Stimulated activated CD8-positive, alpha-beta memory T cell treated with anti-CD3 and anti-CD28 coated beads, Interleukin-12 subunit alpha, Interleukin-12 subunit beta, amount 100 ng/mL, for 1 hour (primary cell): ENCODE results near the gene FGF22.
A peak's percentile ranks its signal among the peaks of the same experiment; 100 is the strongest.
"Not testable (repeated sequence)": the region's sequence is repeated elsewhere in the genome, so short reads cannot be mapped to it uniquely, and the experiment has no call there.

ENCODE experiments used
- DNase-seq: peaks from one replicate; pipeline ENCODE4 v3.0.0-alpha.2; 2020; ENCODE audit warnings: low read depth

Gene FGF22

GRCh38 chr19:607301-608154 lies 32.2 kb upstream of the FGF22 start:
- DNase-seq = no peak

GRCh38 chr19:608155-609003 lies 31.3 kb upstream of the FGF22 start:
- DNase-seq = no peak

GRCh38 chr19:609004-609346 lies 30.7 kb upstream of the FGF22 start:
- DNase-seq = no peak

- DNase-seq = peak; percentile 16
These were observed 29.4 kb upstream of the FGF22 start for GRCh38 chr19:610071-610800.

- DNase-seq = peak; percentile 32
These were observed 28.7 kb upstream of the FGF22 start for GRCh38 chr19:610801-611480.

- DNase-seq = peak; percentile 24
These were observed 28.2 kb upstream of the FGF22 start for GRCh38 chr19:611481-611868.

- no peak for DNase-seq
These were observed 26.7 kb upstream of the FGF22 start for GRCh38 chr19:612941-613340.

- DNase-seq = no peak
These were observed 25.7 kb upstream of the FGF22 start for GRCh38 chr19:613732-614567.

GRCh38 chr19:615619-616018 lies 24.1 kb upstream of the FGF22 start:
- DNase-seq = no peak

- DNase-seq = no peak
These were observed 23.5 kb upstream of the FGF22 start for GRCh38 chr19:616062-616700.

- no peak for DNase-seq
These were observed 22.7 kb upstream of the FGF22 start for GRCh38 chr19:616747-617526.

- no peak for DNase-seq
These were observed 22.0 kb upstream of the FGF22 start for GRCh38 chr19:617551-618246.

GRCh38 chr19:618247-618619 lies 21.4 kb upstream of the FGF22 start:
- DNase-seq = no peak

- no peak for DNase-seq
These were observed 20.9 kb upstream of the FGF22 start for GRCh38 chr19:618674-619285.

GRCh38 chr19:619286-620002 lies 20.2 kb upstream of the FGF22 start:
- DNase-seq = no peak

GRCh38 chr19:620166-620862 lies 19.4 kb upstream of the FGF22 start:
- no peak for DNase-seq

- DNase-seq = not testable (repeated sequence)
These were observed 18.5 kb upstream of the FGF22 start for GRCh38 chr19:621191-621590.
